GM12878 (cell line): ENCODE results near the gene NINL.

Source experiments
- FOXK2 ChIP-seq: fragments of 450-650 bp; IDR thresholded peaks from 2 replicates; pipeline ENCODE4 v1.6.1; 2017; ENCODE audit warnings: mild to moderate bottlenecking, moderate library complexity
- JUND ChIP-seq: IDR thresholded peaks from 2 replicates; pipeline ENCODE4 v1.6.1; 2012; ENCODE audit warnings: low read depth, mild to moderate bottlenecking, low read length, improper control_type of control experiment, moderate library complexity
- NRF1 ChIP-seq: conservative IDR thresholded peaks from 2 replicates; pipeline ENCODE4 v1.6.1; 2011; ENCODE audit warnings: mild to moderate bottlenecking, low read depth, low read length, improper control_type of control experiment
- PAX5 ChIP-seq: IDR thresholded peaks from 2 replicates; pipeline ENCODE4 v1.6.1; 2011; ENCODE audit warnings: low read depth, low read length, borderline replicate concordance
- POLR2AphosphoS5 ChIP-seq: IDR thresholded peaks from 2 replicates; pipeline ENCODE4 v1.6.1; 2011; ENCODE audit warnings: mild to moderate bottlenecking, low read length, inconsistent platforms
- RCOR1 ChIP-seq: conservative IDR thresholded peaks from 2 replicates; pipeline ENCODE4 v1.6.1; 2012; ENCODE audit warnings: low read depth, low read length, improper control_type of control experiment
- SP1 ChIP-seq: IDR thresholded peaks from one replicate; pipeline ENCODE4 v1.6.1; 2011; ENCODE audit warnings: low read depth, low read length
- YBX1 ChIP-seq: fragments of 450-650 bp; IDR thresholded peaks from 2 replicates; pipeline ENCODE4 v1.6.1; 2016; ENCODE audit warnings: antibody characterized with exemption
- TF ChIP-seq, protein P1 (sequence below), 3 experiments: IDR thresholded peaks in 2 of 3; conservative IDR thresholded peaks in 1 of 3; 2 replicates each; pipeline ENCODE4 v1.5.1; 2011; ENCODE audit warnings: low read depth in 3 of 3, low read length in 3 of 3, mild to moderate bottlenecking in 3 of 3, control low read depth in 2 of 3, moderate library complexity in 2 of 3, inconsistent platforms in 1 of 3, mixed read lengths in 1 of 3; ENCODE audit not compliant: control insufficient read depth in 2 of 3, insufficient read depth in 1 of 3; ENCODE audit errors: extremely low read depth in 1 of 3
- TF ChIP-seq, protein P2 (sequence below): IDR thresholded peaks from 2 replicates; pipeline ENCODE4 v1.6.1; 2011; ENCODE audit warnings: borderline replicate concordance, low read depth, mild to moderate bottlenecking, moderate library complexity, mixed read lengths, low read length; ENCODE audit not compliant: insufficient read depth; ENCODE audit errors: extremely low read length
- TF ChIP-seq, protein P3 (sequence below): fragments of 150-350 bp; IDR thresholded peaks from 2 replicates; pipeline ENCODE4 v1.6.1; 2014; ENCODE audit warnings: mild to moderate bottlenecking, low read depth, low read length

DNA sequence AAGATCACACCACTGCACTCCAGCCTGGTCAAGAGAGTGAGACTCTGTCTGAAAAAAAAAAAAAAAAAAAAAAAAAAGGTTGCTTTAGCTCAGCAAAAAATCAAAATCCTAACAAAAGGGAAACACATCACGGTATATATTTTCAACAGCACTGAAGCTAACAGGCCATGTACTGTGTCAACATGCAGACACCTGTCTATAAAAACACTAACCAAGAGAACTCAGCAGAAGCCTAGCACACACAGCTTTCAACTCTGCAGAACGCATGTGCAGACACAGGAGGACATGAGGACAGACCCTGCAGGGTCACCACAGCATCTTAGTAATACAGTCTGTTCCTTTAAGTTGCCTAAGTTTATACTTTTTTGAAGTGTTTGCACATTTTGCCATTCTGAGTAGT, 13.5 kb downstream of the NINL start:
- TF ChIP-seq SP1 (no peak), NRF1 (no peak), FOXK2 (no peak), JUND (no peak), YBX1 (no peak), PAX5 (no peak), POLR2AphosphoS5 (no peak), RCOR1 (no peak)
- TF ChIP-seq, protein P1, sequence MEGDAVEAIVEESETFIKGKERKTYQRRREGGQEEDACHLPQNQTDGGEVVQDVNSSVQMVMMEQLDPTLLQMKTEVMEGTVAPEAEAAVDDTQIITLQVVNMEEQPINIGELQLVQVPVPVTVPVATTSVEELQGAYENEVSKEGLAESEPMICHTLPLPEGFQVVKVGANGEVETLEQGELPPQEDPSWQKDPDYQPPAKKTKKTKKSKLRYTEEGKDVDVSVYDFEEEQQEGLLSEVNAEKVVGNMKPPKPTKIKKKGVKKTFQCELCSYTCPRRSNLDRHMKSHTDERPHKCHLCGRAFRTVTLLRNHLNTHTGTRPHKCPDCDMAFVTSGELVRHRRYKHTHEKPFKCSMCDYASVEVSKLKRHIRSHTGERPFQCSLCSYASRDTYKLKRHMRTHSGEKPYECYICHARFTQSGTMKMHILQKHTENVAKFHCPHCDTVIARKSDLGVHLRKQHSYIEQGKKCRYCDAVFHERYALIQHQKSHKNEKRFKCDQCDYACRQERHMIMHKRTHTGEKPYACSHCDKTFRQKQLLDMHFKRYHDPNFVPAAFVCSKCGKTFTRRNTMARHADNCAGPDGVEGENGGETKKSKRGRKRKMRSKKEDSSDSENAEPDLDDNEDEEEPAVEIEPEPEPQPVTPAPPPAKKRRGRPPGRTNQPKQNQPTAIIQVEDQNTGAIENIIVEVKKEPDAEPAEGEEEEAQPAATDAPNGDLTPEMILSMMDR (IDR thresholded peaks at IDR 0.05 in 2 of 3, conservative IDR thresholded peaks at IDR 0.05 in 1 of 3; ENCODE audit: control insufficient read depth in 2 of 3, extremely low read depth in 1 of 3, insufficient read depth in 1 of 3, low read depth in 3 of 3, low read length in 3 of 3), result no peak
- TF ChIP-seq, protein P2, sequence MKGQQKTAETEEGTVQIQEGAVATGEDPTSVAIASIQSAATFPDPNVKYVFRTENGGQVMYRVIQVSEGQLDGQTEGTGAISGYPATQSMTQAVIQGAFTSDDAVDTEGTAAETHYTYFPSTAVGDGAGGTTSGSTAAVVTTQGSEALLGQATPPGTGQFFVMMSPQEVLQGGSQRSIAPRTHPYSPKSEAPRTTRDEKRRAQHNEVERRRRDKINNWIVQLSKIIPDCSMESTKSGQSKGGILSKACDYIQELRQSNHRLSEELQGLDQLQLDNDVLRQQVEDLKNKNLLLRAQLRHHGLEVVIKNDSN, result no peak
- TF ChIP-seq, protein P3, sequence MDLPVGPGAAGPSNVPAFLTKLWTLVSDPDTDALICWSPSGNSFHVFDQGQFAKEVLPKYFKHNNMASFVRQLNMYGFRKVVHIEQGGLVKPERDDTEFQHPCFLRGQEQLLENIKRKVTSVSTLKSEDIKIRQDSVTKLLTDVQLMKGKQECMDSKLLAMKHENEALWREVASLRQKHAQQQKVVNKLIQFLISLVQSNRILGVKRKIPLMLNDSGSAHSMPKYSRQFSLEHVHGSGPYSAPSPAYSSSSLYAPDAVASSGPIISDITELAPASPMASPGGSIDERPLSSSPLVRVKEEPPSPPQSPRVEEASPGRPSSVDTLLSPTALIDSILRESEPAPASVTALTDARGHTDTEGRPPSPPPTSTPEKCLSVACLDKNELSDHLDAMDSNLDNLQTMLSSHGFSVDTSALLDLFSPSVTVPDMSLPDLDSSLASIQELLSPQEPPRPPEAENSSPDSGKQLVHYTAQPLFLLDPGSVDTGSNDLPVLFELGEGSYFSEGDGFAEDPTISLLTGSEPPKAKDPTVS, result no peak
